ENCODE results near the gene KCNK2.

DNA sequence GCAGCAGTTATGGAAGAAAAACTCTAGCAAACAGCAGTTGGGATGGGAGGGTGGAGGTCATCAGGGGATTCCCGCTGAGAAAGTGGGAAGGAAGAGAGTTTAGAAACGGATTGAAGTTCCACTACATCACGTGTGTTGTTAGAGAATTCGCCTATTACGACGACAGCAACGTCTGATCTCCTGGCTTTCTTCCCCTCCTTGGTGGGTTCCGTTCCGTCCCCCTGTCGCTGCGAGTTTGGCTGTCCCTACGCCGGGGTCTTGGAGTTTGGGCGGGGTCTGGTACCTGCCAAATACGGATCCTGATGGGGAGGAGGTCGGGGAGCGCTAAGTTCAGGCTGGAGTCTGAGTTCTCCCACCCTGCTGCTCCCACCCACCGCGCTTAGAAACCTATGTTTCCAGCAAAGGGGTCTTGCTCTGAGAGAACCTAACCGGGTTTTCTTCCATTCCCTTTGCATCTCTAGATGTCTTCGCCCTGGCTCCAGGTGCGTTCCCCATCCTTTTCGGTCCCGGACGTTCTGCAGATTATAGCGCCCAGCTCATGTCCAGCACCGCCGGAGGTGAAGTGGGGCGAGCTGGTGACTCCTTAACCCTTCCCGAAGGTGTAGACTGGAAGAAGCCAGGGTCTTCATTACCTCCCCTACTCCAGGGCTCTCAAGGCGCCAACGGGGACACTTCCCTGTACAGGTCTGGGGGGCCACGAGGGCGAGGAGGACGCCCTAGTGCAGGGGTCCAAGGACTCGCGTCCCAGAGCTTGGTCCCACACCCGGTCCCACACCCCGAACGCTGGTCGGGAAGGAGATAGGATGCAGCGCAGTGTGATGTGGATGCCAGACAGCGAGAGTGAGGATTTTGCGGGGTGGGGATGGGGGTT, 641 bp upstream of the KCNK2 start:
- TF ChIP-seq, protein P1, sequence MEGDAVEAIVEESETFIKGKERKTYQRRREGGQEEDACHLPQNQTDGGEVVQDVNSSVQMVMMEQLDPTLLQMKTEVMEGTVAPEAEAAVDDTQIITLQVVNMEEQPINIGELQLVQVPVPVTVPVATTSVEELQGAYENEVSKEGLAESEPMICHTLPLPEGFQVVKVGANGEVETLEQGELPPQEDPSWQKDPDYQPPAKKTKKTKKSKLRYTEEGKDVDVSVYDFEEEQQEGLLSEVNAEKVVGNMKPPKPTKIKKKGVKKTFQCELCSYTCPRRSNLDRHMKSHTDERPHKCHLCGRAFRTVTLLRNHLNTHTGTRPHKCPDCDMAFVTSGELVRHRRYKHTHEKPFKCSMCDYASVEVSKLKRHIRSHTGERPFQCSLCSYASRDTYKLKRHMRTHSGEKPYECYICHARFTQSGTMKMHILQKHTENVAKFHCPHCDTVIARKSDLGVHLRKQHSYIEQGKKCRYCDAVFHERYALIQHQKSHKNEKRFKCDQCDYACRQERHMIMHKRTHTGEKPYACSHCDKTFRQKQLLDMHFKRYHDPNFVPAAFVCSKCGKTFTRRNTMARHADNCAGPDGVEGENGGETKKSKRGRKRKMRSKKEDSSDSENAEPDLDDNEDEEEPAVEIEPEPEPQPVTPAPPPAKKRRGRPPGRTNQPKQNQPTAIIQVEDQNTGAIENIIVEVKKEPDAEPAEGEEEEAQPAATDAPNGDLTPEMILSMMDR (conservative IDR thresholded peaks at IDR 0.05; ENCODE audit: low read depth in 2 of 2): no peak
- no peak for TF ChIP-seq CREB1 (CRISPR knock-in tag; IDR thresholded peaks at IDR 0.05; ENCODE audit: low read depth)

Data from GM23338 (cell line).